GM12878 (cell line): ENCODE results near the gene DUSP18. TPM values are rescaled to one million over a fixed set of nuclear protein-coding genes. Genes with fewer than 3 reads are reported as not detected.

Source experiments
- CBX5 ChIP-seq: sonication (generic); IDR thresholded peaks from 2 replicates; pipeline ENCODE4 v1.6.1; 2016; ENCODE audit warnings: low read depth, moderate library complexity, mild to moderate bottlenecking, inconsistent platforms
- IKZF2 ChIP-seq, 2 experiments: fragments of 450-650 bp; IDR thresholded peaks; 2 replicates each; pipeline ENCODE4 v1.6.1; 2017; ENCODE audit warnings: mild to moderate bottlenecking in 2 of 2, moderate library complexity in 2 of 2
- SIN3A ChIP-seq: IDR thresholded peaks from 2 replicates; pipeline ENCODE4 v1.6.1; 2012; ENCODE audit warnings: low read depth, low read length, improper control_type of control experiment
- polyA plus RNA-seq, 11 experiments: library from polyadenylated mRNA; depleted of rRNA in 4 of 11; unstranded in 6 of 11; stranded (reverse) in 5 of 11; fragments of >200 nt; fragmentation: Nextera tagmentation in 4 of 11; fragmentation: Illumina TruSeq in 1 of 11; extraction: Ambion mirVana in 4 of 11; extraction: Trizol in 1 of 11; gene quantifications; 1 replicate in 1 of 11; 2 replicates in 10 of 11; pipeline versions ENCODE4 v1.2.1 to v1.2.3, GENCODE V29; 2011 to 2016; ENCODE audit warnings: inconsistent platforms in 2 of 11, missing spikeins in 2 of 11, low read depth in 1 of 11
- total RNA-seq, 4 experiments: library from RNA; depleted of rRNA in 3 of 4; stranded (reverse); fragments of >200 nt in 3 of 4; fragmentation: Illumina TruSeq in 1 of 4; extraction: Trizol in 1 of 4; gene quantifications; 2 replicates each; pipeline versions ENCODE4 v1.2.1 to v1.2.3, GENCODE V29; 2013 to 2021
- TF ChIP-seq, protein P1 (sequence below): fragments of 450-650 bp; formaldehyde crosslinking; IDR thresholded peaks from 2 replicates; pipeline ENCODE4 v1.4.0; 2020; ENCODE audit warnings: mild to moderate bottlenecking, moderate library complexity
- TF ChIP-seq, protein P2 (sequence below): fragments of 450-650 bp; IDR thresholded peaks from 2 replicates; pipeline ENCODE4 v1.6.1; 2016; ENCODE audit warnings: mild to moderate bottlenecking, moderate library complexity, borderline replicate concordance
- TF ChIP-seq, protein P3 (sequence below): fragments of 150-350 bp; IDR thresholded peaks from 2 replicates; pipeline ENCODE4 v1.6.1; 2014; ENCODE audit warnings: mild to moderate bottlenecking, low read depth, low read length

Gene DUSP18
- total and polyA plus RNA-seq, 10 of the 15 experiments (the other 5 are each of a cell fraction or from before 2014, with no cell fraction given): 1.9 to 11.9 (median 7.7) TPM

DNA sequence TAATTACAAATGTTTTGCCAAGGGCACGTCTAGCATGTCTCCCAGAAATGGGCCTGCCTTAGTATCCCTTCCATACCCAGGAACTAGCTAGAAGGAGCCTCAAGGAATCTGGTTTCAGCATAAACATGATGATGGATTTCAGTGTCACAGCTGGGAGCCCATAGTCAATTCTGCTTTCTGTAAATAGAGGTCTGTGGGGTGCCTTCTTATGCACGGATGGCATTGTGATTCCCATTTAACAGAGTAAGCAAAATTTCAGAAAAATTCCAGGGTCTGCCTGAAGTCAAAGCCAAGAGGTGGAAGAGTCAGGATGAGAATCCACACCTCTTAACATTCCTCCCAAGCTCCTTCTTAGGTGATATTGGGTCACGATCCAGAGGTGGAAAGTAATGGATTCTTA lies 12.1 kb downstream of the DUSP18 start (continued):
- TF ChIP-seq SIN3A (no peak), IKZF2 (IDR thresholded peaks at IDR 0.05) (no peak), CBX5 (no peak)
- TF ChIP-seq, protein P1, sequence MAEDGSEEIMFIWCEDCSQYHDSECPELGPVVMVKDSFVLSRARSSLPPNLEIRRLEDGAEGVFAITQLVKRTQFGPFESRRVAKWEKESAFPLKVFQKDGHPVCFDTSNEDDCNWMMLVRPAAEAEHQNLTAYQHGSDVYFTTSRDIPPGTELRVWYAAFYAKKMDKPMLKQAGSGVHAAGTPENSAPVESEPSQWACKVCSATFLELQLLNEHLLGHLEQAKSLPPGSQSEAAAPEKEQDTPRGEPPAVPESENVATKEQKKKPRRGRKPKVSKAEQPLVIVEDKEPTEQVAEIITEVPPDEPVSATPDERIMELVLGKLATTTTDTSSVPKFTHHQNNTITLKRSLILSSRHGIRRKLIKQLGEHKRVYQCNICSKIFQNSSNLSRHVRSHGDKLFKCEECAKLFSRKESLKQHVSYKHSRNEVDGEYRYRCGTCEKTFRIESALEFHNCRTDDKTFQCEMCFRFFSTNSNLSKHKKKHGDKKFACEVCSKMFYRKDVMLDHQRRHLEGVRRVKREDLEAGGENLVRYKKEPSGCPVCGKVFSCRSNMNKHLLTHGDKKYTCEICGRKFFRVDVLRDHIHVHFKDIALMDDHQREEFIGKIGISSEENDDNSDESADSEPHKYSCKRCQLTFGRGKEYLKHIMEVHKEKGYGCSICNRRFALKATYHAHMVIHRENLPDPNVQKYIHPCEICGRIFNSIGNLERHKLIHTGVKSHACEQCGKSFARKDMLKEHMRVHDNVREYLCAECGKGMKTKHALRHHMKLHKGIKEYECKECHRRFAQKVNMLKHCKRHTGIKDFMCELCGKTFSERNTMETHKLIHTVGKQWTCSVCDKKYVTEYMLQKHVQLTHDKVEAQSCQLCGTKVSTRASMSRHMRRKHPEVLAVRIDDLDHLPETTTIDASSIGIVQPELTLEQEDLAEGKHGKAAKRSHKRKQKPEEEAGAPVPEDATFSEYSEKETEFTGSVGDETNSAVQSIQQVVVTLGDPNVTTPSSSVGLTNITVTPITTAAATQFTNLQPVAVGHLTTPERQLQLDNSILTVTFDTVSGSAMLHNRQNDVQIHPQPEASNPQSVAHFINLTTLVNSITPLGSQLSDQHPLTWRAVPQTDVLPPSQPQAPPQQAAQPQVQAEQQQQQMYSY (CRISPR knock-in tag): no peak
- TF ChIP-seq, protein P2, sequence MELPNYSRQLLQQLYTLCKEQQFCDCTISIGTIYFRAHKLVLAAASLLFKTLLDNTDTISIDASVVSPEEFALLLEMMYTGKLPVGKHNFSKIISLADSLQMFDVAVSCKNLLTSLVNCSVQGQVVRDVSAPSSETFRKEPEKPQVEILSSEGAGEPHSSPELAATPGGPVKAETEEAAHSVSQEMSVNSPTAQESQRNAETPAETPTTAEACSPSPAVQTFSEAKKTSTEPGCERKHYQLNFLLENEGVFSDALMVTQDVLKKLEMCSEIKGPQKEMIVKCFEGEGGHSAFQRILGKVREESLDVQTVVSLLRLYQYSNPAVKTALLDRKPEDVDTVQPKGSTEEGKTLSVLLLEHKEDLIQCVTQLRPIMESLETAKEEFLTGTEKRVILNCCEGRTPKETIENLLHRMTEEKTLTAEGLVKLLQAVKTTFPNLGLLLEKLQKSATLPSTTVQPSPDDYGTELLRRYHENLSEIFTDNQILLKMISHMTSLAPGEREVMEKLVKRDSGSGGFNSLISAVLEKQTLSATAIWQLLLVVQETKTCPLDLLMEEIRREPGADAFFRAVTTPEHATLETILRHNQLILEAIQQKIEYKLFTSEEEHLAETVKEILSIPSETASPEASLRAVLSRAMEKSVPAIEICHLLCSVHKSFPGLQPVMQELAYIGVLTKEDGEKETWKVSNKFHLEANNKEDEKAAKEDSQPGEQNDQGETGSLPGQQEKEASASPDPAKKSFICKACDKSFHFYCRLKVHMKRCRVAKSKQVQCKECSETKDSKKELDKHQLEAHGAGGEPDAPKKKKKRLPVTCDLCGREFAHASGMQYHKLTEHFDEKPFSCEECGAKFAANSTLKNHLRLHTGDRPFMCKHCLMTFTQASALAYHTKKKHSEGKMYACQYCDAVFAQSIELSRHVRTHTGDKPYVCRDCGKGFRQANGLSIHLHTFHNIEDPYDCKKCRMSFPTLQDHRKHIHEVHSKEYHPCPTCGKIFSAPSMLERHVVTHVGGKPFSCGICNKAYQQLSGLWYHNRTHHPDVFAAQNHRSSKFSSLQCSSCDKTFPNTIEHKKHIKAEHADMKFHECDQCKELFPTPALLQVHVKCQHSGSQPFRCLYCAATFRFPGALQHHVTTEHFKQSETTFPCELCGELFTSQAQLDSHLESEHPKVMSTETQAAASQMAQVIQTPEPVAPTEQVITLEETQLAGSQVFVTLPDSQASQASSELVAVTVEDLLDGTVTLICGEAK: no peak
- TF ChIP-seq, protein P3, sequence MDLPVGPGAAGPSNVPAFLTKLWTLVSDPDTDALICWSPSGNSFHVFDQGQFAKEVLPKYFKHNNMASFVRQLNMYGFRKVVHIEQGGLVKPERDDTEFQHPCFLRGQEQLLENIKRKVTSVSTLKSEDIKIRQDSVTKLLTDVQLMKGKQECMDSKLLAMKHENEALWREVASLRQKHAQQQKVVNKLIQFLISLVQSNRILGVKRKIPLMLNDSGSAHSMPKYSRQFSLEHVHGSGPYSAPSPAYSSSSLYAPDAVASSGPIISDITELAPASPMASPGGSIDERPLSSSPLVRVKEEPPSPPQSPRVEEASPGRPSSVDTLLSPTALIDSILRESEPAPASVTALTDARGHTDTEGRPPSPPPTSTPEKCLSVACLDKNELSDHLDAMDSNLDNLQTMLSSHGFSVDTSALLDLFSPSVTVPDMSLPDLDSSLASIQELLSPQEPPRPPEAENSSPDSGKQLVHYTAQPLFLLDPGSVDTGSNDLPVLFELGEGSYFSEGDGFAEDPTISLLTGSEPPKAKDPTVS: no peak
